ENCODE results near the gene PSD.

- peak in 2 of 4 donors; percentile 28 to 90 for TF ChIP-seq POLR2A (IDR thresholded peaks at IDR 0.05)
- TF ChIP-seq CTCF (IDR thresholded peaks at IDR 0.05) = peak in 1 of 6 experiments; percentile 14
These were observed 22.9 kb downstream of the PSD start, which contains the start of gene NFKB2 for GRCh38 chr10:102395400-102396316.

Data from esophagus squamous epithelium (tissue), 4 donors.